Upper lobe of left lung (tissue), 4 donors: ENCODE measurements around the gene IPMK.

Experiments
- CTCF ChIP-seq, 6 experiments: fragments of 450-650 bp in 4 of 6; fragments of 200-600 bp in 2 of 6; sonication (generic) in 2 of 6; IDR thresholded peaks; one replicate each; pipeline ENCODE4 v1.5.1; 2016 to 2019; ENCODE audit warnings: antibody characterized with exemption in 6 of 6
- EP300 ChIP-seq, 4 donors: sonication (generic); formaldehyde crosslinking; IDR thresholded peaks; one replicate each; pipeline ENCODE4 v1.5.1; 2017; ENCODE audit warnings: antibody characterized with exemption in 4 of 4, control low read depth in 2 of 4
- POLR2AphosphoS5 ChIP-seq, 2 donors: sonication (generic); formaldehyde crosslinking; IDR thresholded peaks; one replicate each; pipeline ENCODE4 v1.5.1; 2017; ENCODE audit warnings: antibody characterized with exemption in 2 of 2

DNA sequence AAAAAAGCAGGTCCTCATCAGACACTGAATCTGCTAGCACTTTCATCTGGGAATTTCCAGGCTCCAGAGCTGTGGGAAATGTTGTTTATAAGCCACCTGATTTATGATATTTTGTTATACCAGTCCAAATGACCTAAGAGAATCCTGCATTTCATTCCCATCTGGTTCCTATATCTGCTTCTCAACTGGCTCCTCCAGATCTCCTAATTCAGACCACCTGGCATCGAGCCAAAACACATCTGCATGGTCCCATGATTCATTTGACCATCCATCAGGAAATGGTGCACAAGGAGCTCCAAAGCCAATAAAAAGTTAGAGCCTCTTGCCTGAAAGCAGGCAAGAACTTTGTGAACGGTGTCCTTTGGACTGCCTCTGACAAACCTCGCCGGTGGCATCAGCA lies 108.9 kb downstream of the IPMK start:
- TF ChIP-seq CTCF (IDR thresholded peaks at IDR 0.05) (no peak), POLR2AphosphoS5 (IDR thresholded peaks at IDR 0.05) (no peak), EP300 (IDR thresholded peaks at IDR 0.05) (no peak)
